Middle frontal gyrus (tissue), 1 donor: ENCODE results near the gene SRMS.

Experiments used
- DNase-seq: peaks from one replicate; pipeline ENCODE4 v3.0.0-alpha.2; 2015; ENCODE audit warnings: low spot score; ENCODE audit errors: extremely low spot score

SRMS gene

DNA sequence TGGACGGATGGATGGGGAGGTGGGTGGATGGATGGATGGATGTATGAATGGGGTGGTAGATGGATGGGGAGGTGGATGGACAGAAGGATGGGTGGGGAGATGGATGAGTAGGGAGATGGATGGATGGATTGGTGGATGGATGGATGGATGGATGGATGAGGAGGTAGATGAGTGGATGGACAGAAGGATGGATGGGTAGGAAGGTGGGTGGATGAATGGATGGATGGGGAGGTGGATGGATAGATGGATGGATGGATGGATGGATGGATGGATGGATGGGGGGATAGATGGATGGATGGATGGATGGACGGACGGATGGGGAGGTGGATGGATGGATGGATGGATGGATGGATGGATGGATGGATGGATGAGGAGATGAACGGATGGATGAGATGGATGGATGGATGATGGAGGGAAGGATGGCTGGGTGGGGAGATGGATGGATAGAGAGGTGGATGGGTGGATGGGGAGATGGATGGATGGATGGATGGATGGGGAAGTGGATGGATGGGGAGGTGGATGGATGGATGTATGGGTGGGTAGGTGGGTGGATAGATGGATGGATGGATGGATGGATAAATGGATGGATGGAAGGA lies 55.8 kb downstream of the SRMS start:
- DNase-seq, result no peak

DNA sequence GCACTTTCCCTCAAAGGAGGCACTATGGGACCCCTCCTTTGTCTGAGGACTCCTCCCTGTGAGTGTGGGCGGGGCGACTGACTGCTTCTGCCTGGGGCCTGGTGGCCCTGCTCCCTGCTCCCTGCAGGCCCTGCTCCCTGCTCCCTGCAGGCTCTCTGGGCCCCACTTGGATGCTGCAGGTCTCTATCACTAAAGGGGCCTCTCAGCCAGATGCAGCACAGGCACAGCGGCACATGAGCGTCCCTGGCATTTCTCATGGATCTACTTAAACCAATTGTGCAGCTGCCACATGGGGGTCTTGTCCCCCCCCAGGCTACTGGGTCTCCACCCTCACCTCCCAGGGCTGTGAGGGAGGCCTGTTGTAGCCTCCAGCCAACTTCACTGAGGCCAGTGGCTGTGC lies 56.5 kb downstream of the SRMS start:
- no peak for DNase-seq
